Stimulated activated CD8-positive, alpha-beta memory T cell treated with anti-CD3 and anti-CD28 coated beads, Interleukin-15, amount 100 ng/mL, for 4 hours (primary cell): ENCODE data around the gene TWF2.
"Not testable (repeated sequence)": the region's sequence is repeated elsewhere in the genome, so short reads cannot be mapped to it uniquely, and the experiment has no call there.

Source experiments
- DNase-seq, 2 donors: peaks; one replicate each; pipeline ENCODE4 v3.0.0-alpha.2; 2020; ENCODE audit warnings: low read depth in 2 of 2

Gene TWF2

DNA sequence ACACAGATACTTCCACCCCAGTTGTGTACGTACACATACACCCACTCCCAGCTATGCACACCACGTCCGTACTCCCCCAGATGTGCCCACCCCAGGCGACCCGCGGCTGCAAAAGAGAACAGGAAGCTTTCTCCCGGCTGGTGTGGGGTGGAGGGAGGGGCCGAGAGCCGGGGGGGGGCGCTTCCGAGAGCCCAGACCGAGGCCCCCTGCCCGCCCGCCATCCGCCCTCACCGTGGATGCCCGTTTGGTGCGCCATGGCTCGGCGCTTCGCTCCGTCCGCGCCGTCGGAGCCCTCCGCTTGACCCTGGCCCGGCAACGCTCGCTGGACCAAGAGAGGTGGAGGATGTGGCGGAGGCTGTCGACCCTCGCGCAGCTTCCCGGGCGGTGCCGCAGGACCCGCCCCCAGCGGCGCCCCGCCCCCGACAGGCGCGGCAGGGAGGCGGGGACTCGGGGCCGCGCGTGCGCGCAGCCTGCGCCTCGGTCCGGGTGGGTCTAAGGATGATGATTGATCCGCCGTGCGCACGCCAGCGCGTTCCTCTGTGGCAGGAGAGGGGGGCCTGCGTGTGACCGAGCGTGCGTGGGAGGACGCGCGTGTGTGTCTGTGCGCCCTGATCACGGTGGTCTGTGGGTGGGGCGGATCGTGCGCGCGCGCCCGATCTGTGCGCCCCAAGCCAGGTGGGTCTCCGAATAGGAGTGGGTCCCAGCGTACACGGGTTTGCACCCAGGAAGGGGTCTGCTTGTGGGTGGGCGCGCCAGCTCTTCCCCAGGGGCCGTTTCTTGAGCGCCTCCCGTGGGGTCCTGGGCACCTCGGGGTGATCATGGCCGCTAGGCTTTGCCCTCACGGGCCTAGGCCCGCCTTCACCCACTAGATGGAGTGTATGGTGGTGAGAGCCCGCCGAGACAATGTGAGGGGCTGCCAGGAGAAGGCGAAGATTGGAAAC is at the start of gene TWF2:
Gene TWF2 (minus strand): TSS at position 398 of the 941 bp plus-strand sequence. CDS start 142 bp downstream, at position 256.
- peak; percentile 84 to 87 for DNase-seq

GRCh38 chr3:52288674-52289073 is 49.7 kb upstream of the TWF2 start:
- no peak for DNase-seq

- DNase-seq, result no peak
Measured at GRCh38 chr3:52286777-52287110, 47.8 kb upstream of the TWF2 start.

DNA sequence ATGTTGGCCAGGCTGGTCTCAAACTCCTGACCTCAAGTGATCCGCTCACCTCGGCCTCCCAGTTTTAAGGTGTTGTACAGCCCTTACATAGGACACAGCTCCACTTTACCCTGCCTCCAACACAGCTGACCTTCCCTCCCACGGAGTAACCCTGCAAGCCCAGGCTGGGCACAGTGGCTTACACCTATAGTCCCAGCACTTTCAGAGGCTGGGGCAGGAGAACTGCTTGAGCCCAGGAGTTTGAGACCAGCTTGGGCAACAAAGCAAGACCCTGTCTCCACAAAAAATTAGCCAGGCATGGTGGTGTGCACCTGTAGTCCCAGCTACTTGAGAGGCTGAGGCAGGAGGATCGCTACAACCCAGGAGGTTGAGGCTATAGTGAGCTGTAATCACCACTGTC is 45.1 kb upstream of the TWF2 start:
- DNase-seq, result not testable (repeated sequence)

DNA sequence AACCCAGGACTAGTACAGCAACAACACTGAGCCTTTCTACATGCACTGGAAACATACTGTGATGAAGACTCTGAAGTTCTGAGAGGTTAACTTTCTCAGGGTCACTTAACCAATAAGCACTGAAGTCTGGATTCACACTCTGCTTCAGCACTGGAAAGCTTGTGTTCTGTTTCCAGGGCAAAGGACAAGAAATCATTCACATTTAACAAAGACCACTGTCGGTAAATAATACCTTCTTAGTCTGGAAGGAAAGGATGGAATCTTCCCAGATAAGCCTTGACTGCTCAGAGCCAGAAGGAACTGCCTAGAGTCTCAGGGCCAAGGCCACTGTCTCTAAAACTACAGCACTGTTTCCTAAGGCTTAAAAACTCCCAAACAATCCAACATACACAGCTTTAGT is 44.3 kb upstream of the TWF2 start:
- DNase-seq, result no peak

GRCh38 chr3:52281981-52282801 is 43.2 kb upstream of the TWF2 start:
- no peak for DNase-seq

GRCh38 chr3:52280050-52280461 is 41.1 kb upstream of the TWF2 start:
- no peak for DNase-seq

- no peak for DNase-seq
Measured at GRCh38 chr3:52279596-52279995, 40.6 kb upstream of the TWF2 start.

DNA sequence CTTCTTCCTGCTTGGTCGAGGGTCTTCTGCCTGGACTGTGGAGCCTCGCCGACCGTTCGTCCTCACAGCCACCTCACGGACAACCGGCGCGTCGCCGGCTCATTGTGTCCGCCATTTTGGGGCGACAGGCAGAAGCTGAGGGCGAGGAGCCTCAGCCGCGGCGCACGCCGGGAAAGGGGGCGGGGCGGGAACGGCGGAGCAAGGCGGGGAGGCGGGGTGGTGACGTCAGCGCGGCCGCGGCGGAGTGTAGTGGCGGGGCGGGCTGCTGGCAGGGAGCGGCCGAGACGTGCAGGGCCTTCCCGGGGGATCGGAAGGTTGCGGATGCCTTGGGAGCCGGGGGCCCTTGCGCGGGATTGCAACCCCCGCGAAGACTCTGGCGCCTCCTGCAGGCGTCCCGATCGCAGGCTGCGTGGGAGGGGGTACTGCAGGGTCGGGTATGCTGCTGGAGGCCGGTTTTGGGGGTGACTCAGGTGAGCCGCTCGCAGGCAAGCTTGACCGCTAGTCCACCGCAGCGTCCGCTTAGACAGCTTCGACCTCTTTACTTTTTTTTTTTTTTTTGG is 39.6 kb upstream of the TWF2 start, which contains the start of gene WDR82:
Gene WDR82 (minus strand): TSS at position 140 of the 560 bp plus-strand sequence. CDS start 288 bp downstream, outside the sequence.
- DNase-seq, result peak; percentile 92 to 96

DNA sequence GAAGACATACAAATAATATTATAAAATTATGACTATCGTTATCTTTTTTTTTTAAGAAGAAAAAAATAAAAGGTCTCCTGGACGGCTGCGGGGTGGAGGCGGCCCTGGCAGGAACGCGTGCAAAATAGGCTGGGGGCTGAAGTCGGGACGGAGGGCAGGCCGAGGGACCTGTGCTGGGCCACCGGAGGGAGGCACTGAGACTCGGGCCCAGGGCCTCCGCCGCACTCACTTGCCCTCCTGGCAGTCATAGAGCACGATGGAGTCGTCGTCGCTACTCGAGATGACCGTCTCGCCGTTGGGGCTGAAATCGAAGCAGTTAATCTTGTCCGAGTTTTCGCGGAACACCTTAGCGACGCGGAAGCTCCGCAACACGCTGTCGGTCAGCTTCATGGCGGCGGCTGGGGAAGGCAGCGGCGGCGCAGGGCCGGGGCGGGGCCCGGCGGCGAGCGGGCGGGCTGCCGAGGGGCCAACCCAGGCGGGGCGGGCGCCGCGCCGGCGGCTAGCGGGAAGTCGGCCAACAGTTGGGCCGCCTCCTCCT is 39.1 kb upstream of the TWF2 start:
- peak in 1 of 2 donors; percentile 36 for DNase-seq

DNA sequence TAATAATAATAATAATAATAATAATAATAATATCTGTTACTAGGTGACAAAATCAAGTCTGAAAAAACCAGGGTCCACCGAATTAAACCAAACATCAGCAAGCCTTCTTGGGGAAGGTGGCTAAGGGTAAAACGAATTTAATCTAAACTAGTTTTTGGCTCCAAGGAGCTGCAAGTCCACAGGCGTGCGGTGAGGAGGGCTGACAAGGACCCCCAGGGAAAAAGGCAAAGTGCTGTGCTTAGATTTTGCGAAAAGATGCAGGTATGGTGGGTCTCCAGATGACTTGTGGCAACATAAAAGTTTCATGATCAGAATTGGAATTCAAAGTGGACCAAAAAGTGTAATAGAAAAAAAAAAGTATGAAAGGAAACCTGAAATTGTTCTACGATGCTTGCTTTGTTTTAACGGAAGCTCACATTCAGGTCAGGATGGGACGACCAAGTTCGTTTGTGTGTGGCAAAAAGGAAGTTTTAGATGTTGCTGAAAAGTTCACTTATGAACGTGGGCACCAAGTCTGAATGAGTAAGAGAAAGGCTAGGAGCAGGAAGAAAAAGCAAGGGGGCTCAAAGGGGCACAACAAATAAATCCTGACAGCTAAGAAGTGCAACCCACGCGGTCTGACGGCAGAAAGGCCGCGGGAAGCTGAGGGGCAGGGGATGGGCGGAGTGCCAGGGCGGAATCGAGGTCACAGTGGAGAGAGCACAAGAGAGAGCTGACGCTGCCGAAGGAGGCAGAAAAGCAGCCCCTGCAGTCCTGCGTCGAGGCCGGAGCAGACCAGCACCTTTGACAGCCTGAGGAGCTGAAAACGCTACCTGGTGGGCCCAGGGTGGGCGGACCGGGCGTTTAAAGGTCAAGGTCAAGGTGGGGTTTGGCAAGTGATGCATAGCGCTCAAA is 38.4 kb upstream of the TWF2 start:
- peak; percentile 58 to 60 for DNase-seq

GRCh38 chr3:52274781-52275180 is 35.8 kb upstream of the TWF2 start:
- not testable (repeated sequence) for DNase-seq

GRCh38 chr3:52272831-52273230 is 33.9 kb upstream of the TWF2 start:
- no peak for DNase-seq

- not testable (repeated sequence) for DNase-seq
Measured at GRCh38 chr3:52272172-52272571, 33.2 kb upstream of the TWF2 start.

DNA sequence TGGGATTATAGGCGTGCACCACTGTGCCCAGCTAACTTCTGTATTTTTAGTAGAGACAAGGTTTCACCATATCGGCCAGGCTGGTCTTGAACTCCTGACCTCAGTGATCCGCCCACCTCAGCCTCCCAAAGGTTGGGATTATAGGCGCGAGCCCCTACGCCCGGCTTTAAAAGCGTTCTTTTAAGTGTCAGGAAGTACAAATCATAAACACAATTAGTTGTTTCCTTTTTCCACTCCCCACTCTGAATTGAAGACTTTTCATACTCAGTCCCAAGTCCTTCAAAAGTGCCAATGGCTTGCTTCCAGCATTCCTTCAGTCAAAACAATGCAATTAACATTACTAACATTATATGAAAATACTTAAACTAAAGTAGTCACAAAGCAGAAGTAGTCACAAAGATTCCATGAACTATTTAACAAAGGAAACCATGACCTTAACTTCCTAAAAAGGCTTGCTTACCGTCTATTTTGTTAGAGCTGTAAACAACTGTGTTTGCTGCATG is 31.3 kb upstream of the TWF2 start:
- no peak for DNase-seq

DNA sequence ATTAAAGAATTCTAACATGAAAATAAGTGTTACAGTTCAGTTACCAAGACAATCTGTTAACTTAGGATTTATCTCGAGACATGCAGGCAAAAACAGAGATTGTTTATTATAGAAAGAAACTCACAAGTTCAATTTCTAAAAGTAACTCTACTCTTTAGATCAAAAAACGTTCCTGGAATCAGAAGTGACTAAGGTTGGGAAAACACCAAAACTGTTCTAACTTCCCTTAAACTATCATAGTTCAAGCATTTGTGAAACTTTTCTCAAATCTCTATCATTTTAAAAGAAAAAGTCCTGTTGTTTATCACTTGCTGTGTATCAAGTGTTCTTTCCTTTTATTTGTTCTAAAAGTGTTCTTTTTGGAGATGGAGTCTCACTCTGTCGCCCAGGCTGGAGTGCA is 30.8 kb upstream of the TWF2 start:
- no peak for DNase-seq

- peak in 1 of 2 donors; percentile 33 for DNase-seq
Measured at GRCh38 chr3:52268036-52268435, 29.1 kb upstream of the TWF2 start.

GRCh38 chr3:52265387-52265786 is 26.4 kb upstream of the TWF2 start:
- no peak for DNase-seq

GRCh38 chr3:52262447-52262846 is 23.5 kb upstream of the TWF2 start:
- DNase-seq, result no peak

- no peak for DNase-seq
Measured at GRCh38 chr3:52259448-52259847, 20.5 kb upstream of the TWF2 start.

GRCh38 chr3:52259035-52259434 is 20.1 kb upstream of the TWF2 start:
- no peak for DNase-seq
